BE2C (cell line): ENCODE results near the gene KIAA1671.

Experiments used
- DNase-seq: peaks from one replicate; pipeline ENCODE4 v3.0.0-alpha.2; 2020
- H3K27me3 ChIP-seq: fragments of 250-450 bp; sonication (Bioruptor Pico); 2 replicates; pipeline ENCODE4 v1.5.1; 2020; ENCODE audit warnings: mild to moderate bottlenecking
- H3K36me3 ChIP-seq: fragments of 250-450 bp; sonication (Bioruptor Pico); 2 replicates; pipeline ENCODE4 v1.5.1; 2020; ENCODE audit warnings: mild to moderate bottlenecking
- H3K4me1 ChIP-seq: fragments of 250-450 bp; sonication (Bioruptor Pico); 2 replicates; pipeline ENCODE4 v1.5.1; 2020
- H3K4me3 ChIP-seq: 2 replicates; pipeline ENCODE4 v1.5.1; 2011; ENCODE audit warnings: low read depth, low read length
- H3K9me3 ChIP-seq: fragments of 250-450 bp; sonication (Bioruptor Pico); 2 replicates; pipeline ENCODE4 v1.5.1; 2020
- TF ChIP-seq, protein P1 (sequence below): IDR thresholded peaks from 2 replicates; pipeline ENCODE4 v1.5.1; 2012; ENCODE audit warnings: mild to moderate bottlenecking, low read depth, low read length

Gene KIAA1671

GRCh38 chr22:25154667-25154999 lies 202.1 kb downstream of the KIAA1671 start:
- no peaks in the 10 kb centered on the region for H3K36me3 ChIP-seq
- no peaks in the 10 kb centered on the region for H3K4me1 ChIP-seq
- no peak overlapping the region for H3K4me3 ChIP-seq
- TF ChIP-seq, protein P1, sequence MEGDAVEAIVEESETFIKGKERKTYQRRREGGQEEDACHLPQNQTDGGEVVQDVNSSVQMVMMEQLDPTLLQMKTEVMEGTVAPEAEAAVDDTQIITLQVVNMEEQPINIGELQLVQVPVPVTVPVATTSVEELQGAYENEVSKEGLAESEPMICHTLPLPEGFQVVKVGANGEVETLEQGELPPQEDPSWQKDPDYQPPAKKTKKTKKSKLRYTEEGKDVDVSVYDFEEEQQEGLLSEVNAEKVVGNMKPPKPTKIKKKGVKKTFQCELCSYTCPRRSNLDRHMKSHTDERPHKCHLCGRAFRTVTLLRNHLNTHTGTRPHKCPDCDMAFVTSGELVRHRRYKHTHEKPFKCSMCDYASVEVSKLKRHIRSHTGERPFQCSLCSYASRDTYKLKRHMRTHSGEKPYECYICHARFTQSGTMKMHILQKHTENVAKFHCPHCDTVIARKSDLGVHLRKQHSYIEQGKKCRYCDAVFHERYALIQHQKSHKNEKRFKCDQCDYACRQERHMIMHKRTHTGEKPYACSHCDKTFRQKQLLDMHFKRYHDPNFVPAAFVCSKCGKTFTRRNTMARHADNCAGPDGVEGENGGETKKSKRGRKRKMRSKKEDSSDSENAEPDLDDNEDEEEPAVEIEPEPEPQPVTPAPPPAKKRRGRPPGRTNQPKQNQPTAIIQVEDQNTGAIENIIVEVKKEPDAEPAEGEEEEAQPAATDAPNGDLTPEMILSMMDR: no peak
- DNase-seq: no peak
- H3K9me3 ChIP-seq: no peaks in the 10 kb centered on the region
- no peaks in the 10 kb centered on the region for H3K27me3 ChIP-seq

GRCh38 chr22:25156736-25157135 lies 204.2 kb downstream of the KIAA1671 start:
- H3K4me3 ChIP-seq: no peak overlapping the region
- TF ChIP-seq, protein P1: no peak
- no peaks in the 10 kb centered on the region for H3K4me1 ChIP-seq
- no peaks in the 10 kb centered on the region for H3K9me3 ChIP-seq
- no peaks in the 10 kb centered on the region for H3K27me3 ChIP-seq
- H3K36me3 ChIP-seq: no peaks in the 10 kb centered on the region
- no peak for DNase-seq

DNA sequence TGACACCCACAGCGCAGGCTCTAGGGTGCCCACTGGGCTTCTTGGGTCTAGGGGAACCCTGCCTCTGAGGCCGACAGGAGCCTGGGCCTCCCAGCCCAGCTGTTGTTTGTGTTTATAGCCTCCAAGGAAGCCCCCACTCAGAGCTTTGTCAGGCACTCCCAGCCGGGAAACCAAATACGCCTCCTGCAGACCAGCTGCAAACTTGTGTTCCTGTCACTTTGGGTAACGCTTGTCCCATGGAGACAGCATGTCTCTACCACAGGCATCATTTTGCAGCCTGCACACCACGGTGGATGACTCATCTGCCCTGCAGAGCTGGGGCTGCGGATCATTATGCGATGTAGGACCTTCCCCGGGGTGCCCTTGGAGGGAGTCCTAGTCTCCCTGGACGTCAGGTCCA lies 206.5 kb downstream of the KIAA1671 start:
- Histone ChIP-seq H3K4me3 (no peak overlapping the region), H3K27me3 (no peaks in the 10 kb centered on the region), H3K9me3 (no peaks in the 10 kb centered on the region), H3K36me3 (no peaks in the 10 kb centered on the region), H3K4me1 (no peaks in the 10 kb centered on the region)
- DNase-seq: peak; percentile 39
- TF ChIP-seq, protein P1: no peak

DNA sequence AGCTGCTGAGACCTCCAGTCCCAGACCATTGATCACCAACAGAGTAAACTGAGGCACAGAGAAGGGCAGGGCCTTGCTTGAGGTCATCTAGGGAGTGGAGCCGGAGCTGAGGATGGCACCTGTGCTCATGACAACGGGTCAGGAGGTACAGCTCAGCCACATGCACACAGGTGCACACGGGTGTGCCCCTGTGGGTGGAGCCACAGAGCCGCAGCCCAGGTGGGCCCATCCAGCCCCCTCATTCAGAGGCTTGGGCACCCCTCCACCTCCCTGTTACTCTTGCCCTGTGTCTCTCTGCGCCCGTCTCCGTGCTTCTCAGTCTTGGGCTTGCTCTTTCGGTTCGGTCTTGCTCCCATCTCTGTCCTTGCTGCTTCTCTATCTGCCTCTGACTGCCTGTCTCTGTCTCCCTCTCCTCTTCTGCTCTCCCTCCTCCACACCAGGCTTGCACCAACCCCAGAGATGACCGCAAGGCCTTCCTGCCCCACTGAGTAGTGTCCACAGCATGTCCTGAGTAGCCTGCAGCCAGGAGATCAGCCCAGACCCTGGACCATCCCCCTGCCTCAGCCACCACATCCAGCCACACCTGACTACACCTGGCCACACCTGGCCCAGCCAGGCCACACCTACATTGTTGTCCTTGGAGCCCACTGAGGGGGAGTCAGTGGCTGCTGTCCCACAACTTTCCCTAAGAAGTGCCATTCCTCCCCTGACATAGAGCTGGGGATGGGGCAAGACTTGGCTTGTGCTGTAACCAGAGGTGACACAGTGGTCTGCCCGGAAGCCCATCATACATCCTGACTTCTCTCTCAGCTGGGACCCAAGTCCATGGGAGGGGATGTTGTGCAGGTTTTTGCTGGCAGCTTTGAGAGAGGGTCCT lies 207.8 kb downstream of the KIAA1671 start:
- no peaks in the 10 kb centered on the region for H3K9me3 ChIP-seq
- H3K4me3 ChIP-seq: no peak overlapping the region
- no peaks in the 10 kb centered on the region for H3K4me1 ChIP-seq
- no peak for DNase-seq
- H3K36me3 ChIP-seq: no peaks in the 10 kb centered on the region
- TF ChIP-seq, protein P1: no peak
- H3K27me3 ChIP-seq: no peaks in the 10 kb centered on the region

DNA sequence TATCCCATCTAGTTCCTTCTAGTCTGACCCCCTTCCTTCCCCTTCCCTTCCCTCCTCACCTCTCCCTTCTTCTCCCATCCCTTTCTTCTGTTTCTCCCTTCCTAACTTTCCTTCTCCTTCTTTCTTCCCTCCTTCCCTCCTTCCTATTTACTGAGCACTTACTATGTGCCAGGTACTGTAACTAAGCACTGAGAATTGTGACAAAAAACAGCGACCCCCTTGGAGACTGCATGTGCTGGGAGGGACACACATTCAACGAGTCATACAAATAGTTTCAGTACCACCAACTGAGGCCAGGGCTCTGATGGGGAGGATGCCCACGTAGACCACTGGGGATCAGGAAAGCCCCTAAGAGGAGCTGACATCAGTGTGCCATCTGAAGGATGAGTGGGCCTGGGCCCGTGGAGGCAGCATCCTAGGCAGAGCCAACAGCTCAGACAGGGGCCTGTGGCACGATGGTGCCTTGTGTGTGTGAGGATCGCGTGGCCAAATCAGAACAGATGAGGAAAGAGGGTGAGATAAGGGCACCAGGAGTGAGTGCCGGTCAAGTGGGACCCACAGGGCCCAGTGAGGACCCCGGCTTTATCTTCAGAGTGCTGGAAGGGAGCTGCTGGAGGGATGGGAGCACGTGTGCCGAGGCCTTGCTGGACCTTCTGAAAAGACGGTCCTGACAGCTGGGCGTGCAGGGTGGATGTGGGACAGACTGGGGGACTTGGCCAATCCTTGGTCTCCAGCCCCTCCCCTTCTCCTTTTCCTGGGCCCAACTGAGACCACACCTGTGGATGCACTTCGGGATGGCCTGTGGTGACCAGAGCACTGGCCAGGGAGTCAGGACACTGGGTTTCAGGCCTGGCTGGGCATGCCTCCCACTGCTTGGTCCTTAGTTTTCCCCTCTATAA lies 208.8 kb downstream of the KIAA1671 start:
- H3K4me3 ChIP-seq: no peak overlapping the region
- H3K4me1 ChIP-seq: no peaks in the 10 kb centered on the region
- no peaks in the 10 kb centered on the region for H3K27me3 ChIP-seq
- H3K9me3 ChIP-seq: no peaks in the 10 kb centered on the region
- TF ChIP-seq, protein P1: no peak
- H3K36me3 ChIP-seq: no peaks in the 10 kb centered on the region
- no peak for DNase-seq
